OCI-LY1 (cell line): ENCODE data around the gene MTHFS.

ENCODE experiments used
- H2AFZ ChIP-seq: fragments of 200-600 bp; sonication (generic), shearing (Covaris generic); 2 replicates; pipeline ENCODE4 v1.6.0; 2014; ENCODE audit warnings: antibody characterized with exemption, mild to moderate bottlenecking, low read length
- H3F3A ChIP-seq: fragments of 200-600 bp; sonication (generic), shearing (Covaris generic); 2 replicates; pipeline ENCODE4 v1.6.0; 2014; ENCODE audit warnings: mild to moderate bottlenecking, antibody characterized with exemption, low read length, moderate library complexity; ENCODE audit not compliant: insufficient read depth
- H3K27ac ChIP-seq: fragments of 200-600 bp; sonication (generic); 2 replicates; pipeline ENCODE4 v1.5.1; 2014; ENCODE audit warnings: low read length, mixed run types, mild to moderate bottlenecking, low read depth; ENCODE audit not compliant: poor library complexity, severe bottlenecking
- H3K27me3 ChIP-seq: fragments of 200-600 bp; sonication (generic); 2 replicates; pipeline ENCODE4 v1.6.0; 2014; ENCODE audit warnings: antibody characterized with exemption, mild to moderate bottlenecking, low read length, moderate library complexity; ENCODE audit not compliant: insufficient read depth
- H3K36me3 ChIP-seq: fragments of 200-600 bp; sonication (generic); 2 replicates; pipeline ENCODE4 v1.6.1; 2014; ENCODE audit warnings: mild to moderate bottlenecking, antibody characterized with exemption, low read length, moderate library complexity, mixed read lengths; ENCODE audit not compliant: insufficient read depth
- H3K4me1 ChIP-seq: fragments of 200-600 bp; sonication (generic); 2 replicates; pipeline ENCODE4 v1.5.1; 2014; ENCODE audit warnings: mild to moderate bottlenecking, low read length, moderate library complexity; ENCODE audit not compliant: insufficient read depth, severe bottlenecking
- H3K4me2 ChIP-seq: fragments of 200-600 bp; sonication (generic), shearing (Covaris generic); 2 replicates; pipeline ENCODE4 v1.6.1; 2014; ENCODE audit warnings: low read length
- H3K4me3 ChIP-seq: fragments of 200-600 bp; sonication (generic); 2 replicates; pipeline ENCODE4 v1.5.1; 2014; ENCODE audit warnings: low read length, low read depth, mild to moderate bottlenecking, mixed read lengths; ENCODE audit not compliant: poor library complexity, severe bottlenecking
- H3K79me2 ChIP-seq: fragments of 200-600 bp; shearing (Covaris generic); 2 replicates; pipeline ENCODE4 v1.6.1; 2016; ENCODE audit warnings: mixed run types, low read length, mixed read lengths; ENCODE audit not compliant: insufficient read depth
- H3K9ac ChIP-seq: fragments of 200-600 bp; sonication (generic), shearing (Covaris generic); 2 replicates; pipeline ENCODE4 v1.6.1; 2014; ENCODE audit warnings: mild to moderate bottlenecking, low read length, mixed read lengths
- H3K9me2 ChIP-seq: fragments of 200-600 bp; sonication (generic), shearing (Covaris generic); 2 replicates; pipeline ENCODE4 v1.6.1; 2014; ENCODE audit warnings: low read depth, mild to moderate bottlenecking, low read length, mixed read lengths
- H3K9me3 ChIP-seq: fragments of 200-600 bp; shearing (Covaris generic); 2 replicates; pipeline ENCODE4 v1.6.1; 2014; ENCODE audit warnings: low read length, mixed read lengths
- H4K20me1 ChIP-seq: fragments of 200-600 bp; sonication (generic), shearing (Covaris generic); 2 replicates; pipeline ENCODE4 v1.6.0; 2016; ENCODE audit warnings: mild to moderate bottlenecking, low read length; ENCODE audit not compliant: insufficient read depth
- CTCF ChIP-seq: fragments of 200-600 bp; sonication (generic), shearing (Covaris generic); IDR thresholded peaks from 2 replicates; pipeline ENCODE4 v1.5.1; 2017; ENCODE audit warnings: mild to moderate bottlenecking, antibody characterized with exemption, low read length, moderate library complexity, mixed read lengths
- EZH2 ChIP-seq: fragments of 200-600 bp; sonication (generic), shearing (Covaris generic); IDR thresholded peaks from 2 replicates; pipeline ENCODE4 v1.8.0; 2017; ENCODE audit warnings: borderline replicate concordance, mixed run types, mild to moderate bottlenecking, antibody characterized with exemption, low read length, moderate library complexity, mixed read lengths

Gene MTHFS

GRCh38 chr15:79896634-79897379, at the start of gene MTHFS:
Gene MTHFS, minus strand, starts transcription at chr15:79897014. Its CDS starts 26 bp downstream, at chr15:79896988.
- peaks cover 51% of the 10 kb centered on the region for H3K4me1 ChIP-seq
- H3K4me2 ChIP-seq, result peak within 1 kb of the TSS; percentile 84
- H3K79me2 ChIP-seq, result no peaks in the 10 kb centered on the region
- H3K27ac ChIP-seq, result peak within 1 kb of the TSS; percentile 81
- H3K4me3 ChIP-seq, result peak within 1 kb of the TSS; percentile 78
- H4K20me1 ChIP-seq, result no peaks in the 10 kb centered on the region
- H2AFZ ChIP-seq, result no peak within 1 kb of the TSS
- H3K36me3 ChIP-seq, result 0 out of 2 replicates have a peak, but pooled peaks cover 3% of the 10 kb centered on the region
- 0 out of 2 replicates have a peak, but pooled peaks cover 5% of the 10 kb centered on the region for H3F3A ChIP-seq
- no peaks in the 10 kb centered on the region for H3K9me2 ChIP-seq
- no peaks in the 10 kb centered on the region for H3K27me3 ChIP-seq
- H3K9me3 ChIP-seq, result no peaks in the 10 kb centered on the region
- H3K9ac ChIP-seq, result peak within 1 kb of the TSS; percentile 95
- TF ChIP-seq EZH2, result no peak
- peak; percentile 47 for TF ChIP-seq CTCF

GRCh38 chr15:79944622-79945021, 47.8 kb upstream of the MTHFS start:
- Histone ChIP-seq H2AFZ (no peak overlapping the region), H3F3A (no peaks in the 10 kb centered on the region), H3K9ac (no peak overlapping the region), H3K27me3 (0 out of 2 replicates have a peak, but pooled peaks cover 5% of the 10 kb centered on the region), H4K20me1 (no peaks in the 10 kb centered on the region), H3K27ac (no peak overlapping the region), H3K4me1 (peaks cover 8% of the 10 kb centered on the region), H3K36me3 (no peaks in the 10 kb centered on the region; the same call in 1 of the 2 replicates), H3K4me2 (no peak overlapping the region), H3K9me2 (no peaks in the 10 kb centered on the region), H3K9me3 (no peaks in the 10 kb centered on the region), H3K4me3 (no peak overlapping the region), H3K79me2 (no peaks in the 10 kb centered on the region)
- TF ChIP-seq CTCF (no peak), EZH2 (no peak)

- H3K9ac ChIP-seq, result no peak overlapping the region
- no peaks in the 10 kb centered on the region for H3F3A ChIP-seq
- TF ChIP-seq CTCF (no peak), EZH2 (no peak)
- H3K4me3 ChIP-seq, result no peak overlapping the region
- no peak overlapping the region for H3K4me2 ChIP-seq
- 0 out of 2 replicates have a peak, but pooled peaks cover 5% of the 10 kb centered on the region for H3K27me3 ChIP-seq
- no peaks in the 10 kb centered on the region for H3K9me2 ChIP-seq
- H2AFZ ChIP-seq, result no peak overlapping the region
- no peaks in the 10 kb centered on the region; the same call in 1 of the 2 replicates for H3K36me3 ChIP-seq
- H3K27ac ChIP-seq, result no peak overlapping the region
- H3K79me2 ChIP-seq, result no peaks in the 10 kb centered on the region
- H3K9me3 ChIP-seq, result no peaks in the 10 kb centered on the region
- no peaks in the 10 kb centered on the region for H4K20me1 ChIP-seq
- peaks cover 8% of the 10 kb centered on the region for H3K4me1 ChIP-seq
Observed at GRCh38 chr15:79943820-79944219, 47.0 kb upstream of the MTHFS start.
